Vagina (tissue), 2 donors: ENCODE results near the gene SLF2. TPM values are rescaled to one million over a fixed set of nuclear protein-coding genes. Genes with fewer than 3 reads are reported as not detected.

Source experiments
- DNase-seq, 2 donors: peaks; one replicate each; pipeline ENCODE4 v3.0.0-alpha.2; 2017; ENCODE audit errors: extremely low spot score in 2 of 2
- H3K27ac ChIP-seq: fragments of 200-600 bp; sonication (generic); one replicate; pipeline ENCODE4 v1.5.1; 2019
- H3K27me3 ChIP-seq: fragments of 200-600 bp; sonication (generic); one replicate; pipeline ENCODE4 v1.5.1; 2019
- H3K36me3 ChIP-seq, 2 donors: fragments of 200-600 bp; sonication (generic); one replicate each; pipeline ENCODE4 v1.5.1; 2017 to 2019
- H3K4me1 ChIP-seq: fragments of 200-600 bp; sonication (generic); one replicate; pipeline ENCODE4 v1.5.1; 2019
- H3K4me3 ChIP-seq, 2 donors: fragments of 200-600 bp; sonication (generic); 1 replicate in 1 of 2; 2 replicates in 1 of 2; pipeline ENCODE4 v1.5.1; 2016 to 2019
- H3K9me3 ChIP-seq: fragments of 200-600 bp; sonication (generic); one replicate; pipeline ENCODE4 v1.5.1; 2019
- CTCF ChIP-seq, 3 experiments: fragments of 450-650 bp in 2 of 3; fragments of 200-600 bp in 1 of 3; sonication (generic) in 1 of 3; IDR thresholded peaks; one replicate each; pipeline ENCODE4 v1.5.1; 2017 to 2019; ENCODE audit warnings: antibody characterized with exemption in 3 of 3, mild to moderate bottlenecking in 2 of 3, moderate library complexity in 2 of 3
- POLR2A ChIP-seq, 2 donors: fragments of 450-650 bp; IDR thresholded peaks; one replicate each; pipeline ENCODE4 v1.6.1; 2017; ENCODE audit warnings: antibody characterized with exemption in 2 of 2, mild to moderate bottlenecking in 2 of 2, moderate library complexity in 2 of 2
- POLR2AphosphoS5 ChIP-seq, 2 donors: sonication (generic); formaldehyde crosslinking; IDR thresholded peaks; one replicate each; pipeline ENCODE4 v1.9.0; 2017; ENCODE audit warnings: antibody characterized with exemption in 2 of 2, mild to moderate bottlenecking in 2 of 2, low read depth in 1 of 2; ENCODE audit not compliant: insufficient read depth in 1 of 2
- intact Hi-C: fragments of 100-400 bp; cut with DNase I; formaldehyde crosslinking; loops from one replicate; pipeline ENCODE4 v1.15.1; 2023
- total RNA-seq: library from RNA; depleted of rRNA; stranded (reverse); fragments of >200 nt; gene quantifications from one replicate; pipeline ENCODE4 v1.2.3, GENCODE V29; 2016

SLF2 gene
- total RNA-seq, 1 donor from 2014 or later, result 26.8 TPM

GRCh38 chr10:100907175-100907574 is 5.6 kb upstream of the SLF2 start:
- Histone ChIP-seq H3K27ac (no peak overlapping the region), H3K4me1 (peaks cover 6% of the 10 kb centered on the region), H3K4me3 (no peak overlapping the region), H3K36me3 (no peaks in the 10 kb centered on the region), H3K27me3 (no peaks in the 10 kb centered on the region), H3K9me3 (no peaks in the 10 kb centered on the region)
- no peak for TF ChIP-seq POLR2AphosphoS5 (IDR thresholded peaks at IDR 0.05; ENCODE audit: insufficient read depth in 1 of 2, low read depth in 1 of 2)
- no peak for TF ChIP-seq POLR2A (IDR thresholded peaks at IDR 0.05)
- TF ChIP-seq CTCF (IDR thresholded peaks at IDR 0.05), result no peak
- no peak for DNase-seq
- intact Hi-C loops, result no loop called here

- Histone ChIP-seq H3K27ac (no peak overlapping the region), H3K27me3 (no peaks in the 10 kb centered on the region), H3K9me3 (no peaks in the 10 kb centered on the region), H3K4me3 (no peak overlapping the region), H3K36me3 (no peaks in the 10 kb centered on the region), H3K4me1 (peaks cover 8% of the 10 kb centered on the region)
- TF ChIP-seq CTCF (IDR thresholded peaks at IDR 0.05), result no peak
- no peak for TF ChIP-seq POLR2AphosphoS5 (IDR thresholded peaks at IDR 0.05; ENCODE audit: insufficient read depth in 1 of 2, low read depth in 1 of 2)
- TF ChIP-seq POLR2A (IDR thresholded peaks at IDR 0.05), result no peak
- intact Hi-C loops, result no loop called here
- DNase-seq, result no peak
Observed at GRCh38 chr10:100907773-100908363, 4.9 kb upstream of the SLF2 start.

GRCh38 chr10:100908378-100908777 is 4.4 kb upstream of the SLF2 start:
- no peak for DNase-seq
- H3K36me3 ChIP-seq, result no peaks in the 10 kb centered on the region
- TF ChIP-seq CTCF (IDR thresholded peaks at IDR 0.05) (no peak), POLR2A (IDR thresholded peaks at IDR 0.05) (no peak), POLR2AphosphoS5 (IDR thresholded peaks at IDR 0.05; ENCODE audit: insufficient read depth in 1 of 2, low read depth in 1 of 2) (no peak)
- peaks cover 9% of the 10 kb centered on the region for H3K4me1 ChIP-seq
- H3K4me3 ChIP-seq, result no peak overlapping the region
- intact Hi-C loops, result no loop called here
- H3K27ac ChIP-seq, result no peak overlapping the region
- no peaks in the 10 kb centered on the region for H3K27me3 ChIP-seq
- H3K9me3 ChIP-seq, result no peaks in the 10 kb centered on the region

GRCh38 chr10:100909501-100910263 is 3.1 kb upstream of the SLF2 start:
- Histone ChIP-seq H3K27me3 (no peaks in the 10 kb centered on the region), H3K27ac (no peak overlapping the region), H3K9me3 (no peaks in the 10 kb centered on the region), H3K36me3 (no peaks in the 10 kb centered on the region), H3K4me3 (no peak overlapping the region), H3K4me1 (peaks cover 22% of the 10 kb centered on the region)
- intact Hi-C loops, result loop anchor here (5.0 kb wide), 1 partner anchor 88 kb away; the partner anchor contains the start of gene LZTS2
- no peak for TF ChIP-seq POLR2A (IDR thresholded peaks at IDR 0.05)
- TF ChIP-seq CTCF (IDR thresholded peaks at IDR 0.05), result no peak
- TF ChIP-seq POLR2AphosphoS5 (IDR thresholded peaks at IDR 0.05; ENCODE audit: insufficient read depth in 1 of 2, low read depth in 1 of 2), result no peak
- no peak for DNase-seq

GRCh38 chr10:100911472-100911871 is 1.3 kb upstream of the SLF2 start:
- Histone ChIP-seq H3K9me3 (no peaks in the 10 kb centered on the region), H3K4me3 (no peak overlapping the region), H3K4me1 (peaks cover 31% of the 10 kb centered on the region), H3K36me3 (no peaks in the 10 kb centered on the region), H3K27me3 (no peaks in the 10 kb centered on the region), H3K27ac (no peak overlapping the region)
- TF ChIP-seq POLR2AphosphoS5 (IDR thresholded peaks at IDR 0.05; ENCODE audit: insufficient read depth in 1 of 2, low read depth in 1 of 2), result no peak
- no peak for TF ChIP-seq CTCF (IDR thresholded peaks at IDR 0.05)
- no peak for TF ChIP-seq POLR2A (IDR thresholded peaks at IDR 0.05)
- no peak for DNase-seq
- intact Hi-C loops, result loop anchor here (5.0 kb wide), 1 partner anchor 86 kb away; the partner anchor contains the start of gene LZTS2
